NCI-H748 (cell line): Measurements from ENCODE around the gene MAPKAPK3.
"Not testable (repeated sequence)": the region's sequence is repeated elsewhere in the genome, so short reads cannot be mapped to it uniquely, and the experiment has no call there.

Experiments
- DNase-seq: peaks from one replicate; lab custom pipeline; 2025; ENCODE audit not compliant: unreplicated experiment; lab: John Stamatoyannopoulos, UW

Gene MAPKAPK3

DNA sequence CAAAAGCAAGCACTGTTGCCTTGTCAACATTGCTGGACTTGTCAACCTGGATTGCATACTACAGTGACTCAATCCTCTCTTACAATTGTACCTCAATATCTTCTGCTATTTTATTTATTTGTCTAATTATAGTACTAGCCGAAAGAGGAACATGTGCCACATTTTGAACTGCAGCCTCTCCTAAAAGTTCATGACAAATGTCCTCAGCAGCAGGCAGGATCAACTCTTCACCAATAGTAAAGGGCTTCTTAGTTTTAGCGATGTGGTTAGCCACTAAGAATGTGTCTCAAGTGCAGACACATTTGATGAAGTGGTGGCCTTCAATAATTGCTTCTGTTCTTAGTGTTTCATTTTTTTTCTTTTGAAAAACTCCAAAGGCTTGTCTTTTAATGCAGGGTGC is 71.0 kb downstream of the MAPKAPK3 start:
- DNase-seq: no peak

DNA sequence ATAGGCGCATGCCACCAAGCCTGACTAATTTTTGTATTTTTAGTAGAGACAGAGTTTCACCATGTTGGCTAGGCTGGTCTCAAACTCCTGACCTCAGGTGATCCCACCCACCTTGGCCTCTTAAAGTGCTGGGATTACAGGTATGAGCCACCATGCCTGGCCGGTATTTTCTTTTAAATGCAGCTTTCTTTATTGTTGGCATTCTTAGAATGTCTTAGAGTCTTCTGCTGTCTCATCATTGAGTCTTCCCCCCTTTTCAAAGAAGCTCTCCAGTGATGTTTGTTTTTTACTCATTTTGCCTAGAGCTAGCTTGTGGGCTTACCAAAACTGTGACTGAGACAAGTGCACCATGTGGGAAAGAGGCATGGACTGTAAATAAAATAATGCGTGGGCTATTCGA is 71.7 kb downstream of the MAPKAPK3 start:
- not testable (repeated sequence) for DNase-seq

DNA sequence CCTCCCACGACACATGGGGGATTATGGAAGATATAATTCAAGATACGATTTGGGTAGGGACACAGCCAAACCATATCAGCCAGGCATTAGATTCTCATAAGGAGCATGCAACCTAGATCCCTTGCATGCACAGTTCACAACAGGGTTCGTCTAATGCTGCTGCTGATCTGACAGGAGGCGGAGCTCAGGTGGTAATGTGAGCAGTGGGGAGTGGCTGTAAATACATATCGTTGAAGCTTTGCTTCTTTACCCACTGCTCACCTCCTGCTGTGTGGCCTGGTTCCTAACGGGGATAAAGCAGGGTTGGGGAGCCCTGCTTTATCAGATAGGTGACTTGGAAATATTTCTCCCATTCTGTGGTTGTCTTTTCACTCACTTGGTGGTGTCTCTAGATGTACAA is 72.6 kb downstream of the MAPKAPK3 start:
- peak; percentile 4 for DNase-seq

DNA sequence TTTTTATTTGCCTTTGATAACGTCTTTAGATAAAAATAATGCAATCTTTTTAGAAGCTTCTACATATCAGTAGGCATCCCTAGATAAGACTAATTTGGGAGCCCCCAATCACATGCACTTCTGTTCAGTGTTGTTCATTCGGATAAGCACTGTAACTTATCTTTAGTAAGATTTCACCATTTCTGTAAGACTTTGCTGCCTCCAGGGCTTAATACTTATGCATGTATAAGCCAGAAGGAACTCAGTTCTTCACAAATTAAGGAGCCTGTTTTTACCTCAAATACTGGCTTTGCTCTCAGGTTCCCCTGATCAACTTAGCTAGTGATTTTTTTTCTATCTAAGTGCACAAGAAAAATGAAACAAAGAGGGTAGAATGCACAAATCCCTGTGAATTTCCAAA is 78.1 kb downstream of the MAPKAPK3 start:
- no peak for DNase-seq

DNA sequence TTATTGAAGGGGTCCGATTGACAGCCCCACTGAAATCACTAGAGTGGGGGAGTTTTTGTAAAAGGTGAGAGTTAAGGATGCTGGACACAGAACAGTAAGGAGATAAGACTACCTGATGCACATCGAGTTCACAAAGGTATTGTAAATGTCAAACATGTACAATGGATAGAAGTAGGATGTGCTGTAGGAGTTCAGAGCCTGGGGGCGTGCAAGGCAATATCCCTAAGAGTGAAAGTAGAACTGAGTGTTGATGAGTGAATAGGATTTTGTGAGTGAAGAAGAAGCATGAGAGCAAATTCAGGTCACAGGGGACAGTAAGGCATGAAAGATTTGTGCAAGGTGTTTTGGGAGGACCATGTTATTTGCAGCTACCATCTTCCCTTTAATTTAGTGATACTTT is 79.3 kb downstream of the MAPKAPK3 start:
- no peak for DNase-seq

DNA sequence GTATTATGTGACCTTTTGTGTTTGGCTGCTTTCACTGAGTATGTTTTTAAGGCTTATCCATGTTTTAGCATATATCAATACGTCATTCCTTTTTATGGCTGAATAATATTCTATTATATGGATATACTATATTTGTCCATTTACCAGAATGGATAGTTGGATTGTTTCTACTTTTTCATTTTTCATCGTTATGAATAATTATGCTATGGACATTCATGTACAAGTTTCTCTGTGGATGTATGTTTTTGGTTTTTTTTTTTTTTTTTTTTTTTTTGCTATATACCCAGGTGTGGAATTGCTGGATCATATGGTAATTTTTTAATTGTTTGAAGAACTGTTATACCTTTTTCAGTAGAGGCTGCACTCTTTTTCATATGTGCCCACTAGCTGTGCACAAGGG is 81.3 kb downstream of the MAPKAPK3 start:
- DNase-seq: no peak
